ENCODE data around the gene TXNRD2. TPM values are rescaled to one million over a fixed set of nuclear protein-coding genes. Genes with fewer than 3 reads are reported as not detected.

Gene TXNRD2
- total RNA-seq, 1 experiment from 2014 or later: 22.9 TPM

GRCh38 chr22:19984201-19984753 lies 42.7 kb upstream of the TXNRD2 start:
- H4K91ac ChIP-seq (ENCODE audit: insufficient read length, low read depth, low read length): no peak overlapping the region
- H2BK5ac ChIP-seq (ENCODE audit: insufficient read length, low read length): no peak overlapping the region
- H3K4me2 ChIP-seq (ENCODE audit: insufficient read depth, insufficient read length, low read length): no peak overlapping the region
- no peaks in the 10 kb centered on the region for H3K27me3 ChIP-seq (ENCODE audit: insufficient read depth, low read length)
- H3K9me3 Mint-ChIP-seq: no peaks in the 10 kb centered on the region
- no CpG with 5 or more reads among the region's 19 CpGs for WGBS (ENCODE audit: extremely low coverage, insufficient read length, low lambda C conversion rate)
- H4K20me1 ChIP-seq (ENCODE audit: control insufficient read depth, insufficient read depth, insufficient read length): peaks cover 3% of the 10 kb centered on the region
- no peak overlapping the region for H3K14ac ChIP-seq (ENCODE audit: insufficient read depth, low read length)
- no peak overlapping the region; a peak in 1 of 7 replicates for H3K27ac Mint-ChIP-seq
- H3K9me3 ChIP-seq (ENCODE audit: control insufficient read depth, low read depth, low read length): no peaks in the 10 kb centered on the region
- H3K79me1 ChIP-seq (ENCODE audit: insufficient read depth, low read depth, low read length, poor library complexity, severe bottlenecking): peaks cover 4% of the 10 kb centered on the region
- no peak overlapping the region for H2BK120ac ChIP-seq (ENCODE audit: low read depth, low read length, poor library complexity, severe bottlenecking)
- H3T11ph ChIP-seq (ENCODE audit: low read length): no peak overlapping the region
- no peak overlapping the region for H3K18ac ChIP-seq (ENCODE audit: insufficient read length, low read depth, low read length)
- no peak overlapping the region for H2BK12ac ChIP-seq (ENCODE audit: insufficient read length, low read depth, low read length)
- no peak overlapping the region for H2BK20ac ChIP-seq (ENCODE audit: low read depth, low read length, poor library complexity, severe bottlenecking)
- no peaks in the 10 kb centered on the region for H3K27me3 Mint-ChIP-seq (ENCODE audit: low read depth)
- TF ChIP-seq CTCF (conservative IDR thresholded peaks at IDR 0.05): no peak
- no peak overlapping the region for H3K9ac ChIP-seq (ENCODE audit: extremely low read depth, insufficient read length, low read length)
- H3K36me3 Mint-ChIP-seq (ENCODE audit: insufficient read depth in 1 of 3, low read depth in 3 of 3): peaks cover 3 to 16% (median 10%) of the 10 kb centered on the region in 3 experiments; a peak in 6 of 7 replicates
- peaks cover 5 to 12% of the 10 kb centered on the region in 2 experiments; a peak in 3 of 4 replicates for H3K4me1 Mint-ChIP-seq
- no peak overlapping the region for H4K5ac ChIP-seq (ENCODE audit: insufficient read length, low read depth, low read length)
- no peak overlapping the region for H3K4ac ChIP-seq (ENCODE audit: low read depth, low read length)
- H3K27ac ChIP-seq (ENCODE audit: insufficient read length, low read depth, low read length): no peak overlapping the region
- H2AFZ ChIP-seq (ENCODE audit: low read length): no peak overlapping the region
- no peaks in the 10 kb centered on the region; the same call in 1 of the 2 replicates for H3K4me1 ChIP-seq (ENCODE audit: insufficient read depth, low read length)
- no peak overlapping the region for H3K56ac ChIP-seq (ENCODE audit: insufficient read length, low read depth, low read length)
- H4K8ac ChIP-seq (replicated peaks; ENCODE audit: insufficient read length, low read depth, low read length): no peak overlapping the region
- no peak overlapping the region for H2BK15ac ChIP-seq (ENCODE audit: low read depth, low read length)
- H3K23ac ChIP-seq (ENCODE audit: insufficient read length, low read depth, low read length): no peak overlapping the region
- H3K4me3 Mint-ChIP-seq: no peak overlapping the region
- no peaks in the 10 kb centered on the region for H3K79me2 ChIP-seq (ENCODE audit: insufficient read depth, low read length)
- no peaks in the 10 kb centered on the region for H3K23me2 ChIP-seq (ENCODE audit: insufficient read length, low read depth, low read length, poor library complexity, severe bottlenecking)
- DNase-seq: no peak
- H2AK5ac ChIP-seq (ENCODE audit: insufficient read length, low read length): no peak overlapping the region
